ENCODE measurements around the gene C1QB.

C1QB gene

DNA sequence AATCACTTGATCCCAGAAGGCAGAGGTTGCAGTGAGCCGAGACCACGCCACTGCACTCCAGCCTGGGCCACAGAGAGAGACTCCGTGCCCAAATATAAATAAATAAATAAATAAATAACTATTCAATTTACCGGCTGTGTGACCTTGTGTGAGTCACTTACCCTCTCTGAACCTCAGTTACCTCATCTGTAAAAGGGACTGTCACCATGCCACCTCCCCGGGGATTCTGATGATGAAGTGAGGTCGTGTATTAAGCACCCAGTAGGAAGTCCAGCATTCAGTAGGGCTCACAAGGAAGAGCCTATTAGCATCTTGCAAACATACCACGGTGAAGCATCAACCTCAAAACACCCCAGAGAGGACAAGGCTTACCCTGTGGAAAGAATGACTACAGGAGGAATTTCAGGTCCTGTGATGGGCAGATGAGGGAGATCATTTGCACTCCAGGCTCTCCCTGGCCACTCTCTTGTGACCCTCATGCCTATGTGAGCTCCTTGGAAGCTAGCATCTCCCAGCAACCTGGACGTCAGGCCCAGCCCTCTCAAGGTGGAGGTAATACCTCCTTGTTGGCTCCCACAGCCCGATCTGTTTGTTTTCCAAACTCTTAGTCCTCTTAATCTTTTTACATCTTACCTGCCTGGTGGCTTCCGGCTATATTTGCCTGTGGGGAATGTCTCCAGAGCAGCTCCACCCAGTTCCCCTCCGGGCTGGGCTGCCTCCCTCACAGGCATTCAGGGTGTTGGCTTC is 24.2 kb upstream of the C1QB start:
- TF ChIP-seq, protein P1, sequence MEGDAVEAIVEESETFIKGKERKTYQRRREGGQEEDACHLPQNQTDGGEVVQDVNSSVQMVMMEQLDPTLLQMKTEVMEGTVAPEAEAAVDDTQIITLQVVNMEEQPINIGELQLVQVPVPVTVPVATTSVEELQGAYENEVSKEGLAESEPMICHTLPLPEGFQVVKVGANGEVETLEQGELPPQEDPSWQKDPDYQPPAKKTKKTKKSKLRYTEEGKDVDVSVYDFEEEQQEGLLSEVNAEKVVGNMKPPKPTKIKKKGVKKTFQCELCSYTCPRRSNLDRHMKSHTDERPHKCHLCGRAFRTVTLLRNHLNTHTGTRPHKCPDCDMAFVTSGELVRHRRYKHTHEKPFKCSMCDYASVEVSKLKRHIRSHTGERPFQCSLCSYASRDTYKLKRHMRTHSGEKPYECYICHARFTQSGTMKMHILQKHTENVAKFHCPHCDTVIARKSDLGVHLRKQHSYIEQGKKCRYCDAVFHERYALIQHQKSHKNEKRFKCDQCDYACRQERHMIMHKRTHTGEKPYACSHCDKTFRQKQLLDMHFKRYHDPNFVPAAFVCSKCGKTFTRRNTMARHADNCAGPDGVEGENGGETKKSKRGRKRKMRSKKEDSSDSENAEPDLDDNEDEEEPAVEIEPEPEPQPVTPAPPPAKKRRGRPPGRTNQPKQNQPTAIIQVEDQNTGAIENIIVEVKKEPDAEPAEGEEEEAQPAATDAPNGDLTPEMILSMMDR (IDR thresholded peaks at IDR 0.05; ENCODE audit: insufficient read depth, low read length), result no peak
- no peak for TF ChIP-seq POLR2AphosphoS5 (IDR thresholded peaks at IDR 0.05; ENCODE audit: low read depth)
- TF ChIP-seq, protein P2, sequence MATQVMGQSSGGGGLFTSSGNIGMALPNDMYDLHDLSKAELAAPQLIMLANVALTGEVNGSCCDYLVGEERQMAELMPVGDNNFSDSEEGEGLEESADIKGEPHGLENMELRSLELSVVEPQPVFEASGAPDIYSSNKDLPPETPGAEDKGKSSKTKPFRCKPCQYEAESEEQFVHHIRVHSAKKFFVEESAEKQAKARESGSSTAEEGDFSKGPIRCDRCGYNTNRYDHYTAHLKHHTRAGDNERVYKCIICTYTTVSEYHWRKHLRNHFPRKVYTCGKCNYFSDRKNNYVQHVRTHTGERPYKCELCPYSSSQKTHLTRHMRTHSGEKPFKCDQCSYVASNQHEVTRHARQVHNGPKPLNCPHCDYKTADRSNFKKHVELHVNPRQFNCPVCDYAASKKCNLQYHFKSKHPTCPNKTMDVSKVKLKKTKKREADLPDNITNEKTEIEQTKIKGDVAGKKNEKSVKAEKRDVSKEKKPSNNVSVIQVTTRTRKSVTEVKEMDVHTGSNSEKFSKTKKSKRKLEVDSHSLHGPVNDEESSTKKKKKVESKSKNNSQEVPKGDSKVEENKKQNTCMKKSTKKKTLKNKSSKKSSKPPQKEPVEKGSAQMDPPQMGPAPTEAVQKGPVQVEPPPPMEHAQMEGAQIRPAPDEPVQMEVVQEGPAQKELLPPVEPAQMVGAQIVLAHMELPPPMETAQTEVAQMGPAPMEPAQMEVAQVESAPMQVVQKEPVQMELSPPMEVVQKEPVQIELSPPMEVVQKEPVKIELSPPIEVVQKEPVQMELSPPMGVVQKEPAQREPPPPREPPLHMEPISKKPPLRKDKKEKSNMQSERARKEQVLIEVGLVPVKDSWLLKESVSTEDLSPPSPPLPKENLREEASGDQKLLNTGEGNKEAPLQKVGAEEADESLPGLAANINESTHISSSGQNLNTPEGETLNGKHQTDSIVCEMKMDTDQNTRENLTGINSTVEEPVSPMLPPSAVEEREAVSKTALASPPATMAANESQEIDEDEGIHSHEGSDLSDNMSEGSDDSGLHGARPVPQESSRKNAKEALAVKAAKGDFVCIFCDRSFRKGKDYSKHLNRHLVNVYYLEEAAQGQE (IDR thresholded peaks at IDR 0.05; ENCODE audit: insufficient replicate concordance, low read depth), result no peak
- no peak for TF ChIP-seq SPI1 (IDR thresholded peaks at IDR 0.05; ENCODE audit: borderline replicate concordance, low read depth)
- no peak for TF ChIP-seq GABPA (IDR thresholded peaks at IDR 0.05; ENCODE audit: low read depth)
- Histone ChIP-seq H3K4me3 (replicated peaks; ENCODE audit: insufficient read depth, low read length) (no peak overlapping the region), H3K27me3 (ENCODE audit: insufficient read depth, poor library complexity, severe bottlenecking) (peaks cover 9% of the 10 kb centered on the region), H3K27ac (replicated peaks) (no peak overlapping the region)
- no peak for DNase-seq (ENCODE audit: low read depth in 1 of 2, low spot score in 1 of 2)

DNA sequence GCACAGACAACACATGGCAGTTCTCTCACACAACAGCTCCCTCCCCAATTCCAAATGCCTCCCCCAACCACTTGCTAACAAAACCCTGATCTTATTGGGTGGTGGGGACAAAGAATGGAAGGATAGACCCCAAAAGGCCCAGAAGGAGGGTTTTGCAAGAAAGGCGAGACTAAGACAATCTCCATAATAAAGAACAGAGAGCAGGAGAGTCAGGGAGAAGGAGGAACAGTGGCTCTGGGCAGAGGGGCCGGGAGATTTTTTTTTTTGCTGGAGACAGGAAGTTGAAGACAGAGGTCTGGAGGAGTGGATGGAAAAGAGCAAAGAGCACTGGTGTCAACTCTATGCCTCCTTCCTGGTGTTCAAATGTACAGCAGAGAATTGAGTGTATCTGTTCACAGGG is 23.1 kb upstream of the C1QB start:
- TF ChIP-seq GABPA (IDR thresholded peaks at IDR 0.05; ENCODE audit: low read depth) (no peak), POLR2AphosphoS5 (IDR thresholded peaks at IDR 0.05; ENCODE audit: low read depth) (no peak), SPI1 (IDR thresholded peaks at IDR 0.05; ENCODE audit: borderline replicate concordance, low read depth) (no peak)
- TF ChIP-seq, protein P1 (IDR thresholded peaks at IDR 0.05; ENCODE audit: insufficient read depth, low read length), result no peak
- TF ChIP-seq, protein P2 (IDR thresholded peaks at IDR 0.05; ENCODE audit: insufficient replicate concordance, low read depth), result no peak
- Histone ChIP-seq H3K27me3 (ENCODE audit: insufficient read depth, poor library complexity, severe bottlenecking) (peaks cover 9% of the 10 kb centered on the region), H3K4me3 (replicated peaks; ENCODE audit: insufficient read depth, low read length) (no peak overlapping the region), H3K27ac (replicated peaks) (no peak overlapping the region)
- DNase-seq (ENCODE audit: low read depth in 1 of 2, low spot score in 1 of 2), result no peak

DNA sequence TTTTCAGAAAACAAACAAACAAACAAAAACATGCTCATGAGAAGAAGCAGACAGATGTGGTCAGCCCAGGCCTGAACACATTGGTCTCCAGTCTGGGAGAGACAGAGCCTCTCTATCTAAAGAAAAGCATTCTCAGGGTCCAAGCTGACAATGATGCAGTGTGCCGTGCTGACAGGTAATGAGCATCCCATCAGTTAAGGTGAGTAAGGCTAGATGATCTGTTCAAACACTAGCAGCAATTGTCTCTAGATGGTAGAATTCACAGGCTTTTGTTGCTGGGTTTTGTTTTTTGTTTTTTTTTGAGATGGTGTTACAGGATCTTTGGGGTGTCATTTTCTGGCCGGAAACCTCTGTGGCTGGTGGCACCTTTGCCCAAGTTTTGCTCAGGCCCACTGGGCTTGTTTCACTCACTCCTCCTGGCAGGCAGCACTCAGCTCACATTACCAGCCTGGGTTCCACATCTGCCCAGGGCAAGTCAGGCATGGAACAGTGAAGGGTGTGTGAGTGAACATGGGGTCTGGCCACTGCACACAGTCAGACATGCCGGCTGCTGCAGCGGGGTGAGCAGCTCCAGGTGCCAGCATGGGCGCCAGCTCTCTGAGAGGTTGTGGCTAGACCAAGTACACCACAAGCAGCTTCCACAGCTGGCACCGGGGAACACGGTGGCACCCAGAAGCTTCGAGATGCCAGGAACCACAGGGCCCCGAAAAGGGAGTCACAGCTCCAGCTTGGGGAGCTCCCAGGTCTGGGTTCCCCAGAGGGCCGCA is 19.2 kb upstream of the C1QB start:
- Histone ChIP-seq H3K27me3 (ENCODE audit: insufficient read depth, poor library complexity, severe bottlenecking) (peaks cover 7% of the 10 kb centered on the region), H3K27ac (replicated peaks) (no peak overlapping the region), H3K4me3 (replicated peaks; ENCODE audit: insufficient read depth, low read length) (no peak overlapping the region)
- no peak for DNase-seq (ENCODE audit: low read depth in 1 of 2, low spot score in 1 of 2)
- no peak for TF ChIP-seq GABPA (IDR thresholded peaks at IDR 0.05; ENCODE audit: low read depth)
- TF ChIP-seq, protein P1 (IDR thresholded peaks at IDR 0.05; ENCODE audit: insufficient read depth, low read length), result no peak
- TF ChIP-seq, protein P2 (IDR thresholded peaks at IDR 0.05; ENCODE audit: insufficient replicate concordance, low read depth), result no peak
- no peak for TF ChIP-seq POLR2AphosphoS5 (IDR thresholded peaks at IDR 0.05; ENCODE audit: low read depth)
- TF ChIP-seq SPI1 (IDR thresholded peaks at IDR 0.05; ENCODE audit: borderline replicate concordance, low read depth), result no peak

All from HL-60 (cell line).